Right cardiac atrium (tissue), 5 donors: ENCODE results near the gene BBS5. TPM values are rescaled to one million over a fixed set of nuclear protein-coding genes. Genes with fewer than 3 reads are reported as not detected.

Experiments used
- ATAC-seq, 2 donors: fragments of 200-7000 bp; cut with Tn5 transposase; one replicate each; pipeline versions ENCODE4 v1.8.0 to v1.9.1; 2020; ENCODE audit warnings: moderate library complexity in 2 of 2, mild to moderate bottlenecking in 1 of 2
- DNase-seq, 3 donors: peaks; one replicate each; pipeline ENCODE4 v3.0.0-alpha.2; 2020
- H3K27ac ChIP-seq: one replicate; pipeline ENCODE4 v1.5.1; 2013; ENCODE audit warnings: mild to moderate bottlenecking, low read length, control low read depth, moderate library complexity
- H3K27me3 ChIP-seq: one replicate; pipeline ENCODE4 v1.6.1; 2013; ENCODE audit not compliant: control insufficient read depth, insufficient read depth
- H3K4me1 ChIP-seq: one replicate; pipeline ENCODE4 v1.6.1; 2013; ENCODE audit warnings: low read length; ENCODE audit not compliant: control insufficient read depth, insufficient read depth
- H3K4me3 ChIP-seq: one replicate; pipeline ENCODE4 v1.5.1; 2013; ENCODE audit warnings: low read length, control low read depth
- H3K9me3 ChIP-seq: one replicate; pipeline ENCODE4 v1.6.1; 2013; ENCODE audit warnings: low read length; ENCODE audit not compliant: control insufficient read depth
- WGBS: extraction: QIAGEN DNeasy Blood & Tissue Kit; methylation state at CpG from one replicate; pipeline ENCODE4 v1.1.7; 2013; 5-methylcytosine and 5-hydroxymethylcytosine counted together
- intact Hi-C, 4 donors: fragments of 100-400 bp; cut with DNase I; formaldehyde crosslinking; loops; one replicate each; pipeline versions ENCODE4 v1.11.0 to v1.14.0; 2022 to 2023
- polyA plus RNA-seq: library from polyadenylated mRNA; stranded (reverse); fragments of 200-250 nt; gene quantifications from one replicate; pipeline ENCODE4 v1.2.3, GENCODE V29; 2013
- total RNA-seq, 4 donors: library from RNA; stranded (reverse); fragmentation: NEBNext Ultra II Directional; extraction: Animal tissue kit (Norgen Biotek cat#: 25700); gene quantifications; one replicate each; pipeline ENCODE4 v1.2.1, GENCODE V29; 2021
- donor health status: healthy with polysubstance abuse.
- donor health status: DM: no; HTN: yes; CAD: no.
- donor health status: DM: no; HTN: no; CAD: no.
- donor health status: DM: no; HTN: yes; CAD: no; lungs with severe emphysema.
- donor health status: DM: yes; HTN: yes; CAD: no.

The BBS5 gene
- total and polyA plus RNA-seq, 5 donors = 8.0 to 9.6 (median 8.3) TPM

- Histone ChIP-seq H3K4me3 (no peak overlapping the region), H3K27me3 (no peaks in the 10 kb centered on the region), H3K9me3 (no peaks in the 10 kb centered on the region), H3K4me1 (no peaks in the 10 kb centered on the region), H3K27ac (no peak overlapping the region)
- intact Hi-C loops = no loop called here
- DNase-seq (no peak), ATAC-seq (peak; percentile 70 to 89)
- 42% methylated on average over 4 of the region's 4 CpGs for WGBS
Measured at GRCh38 chr2:169462896-169463695, 16.2 kb upstream of the BBS5 start.

GRCh38 chr2:169464466-169464865, 14.8 kb upstream of the BBS5 start:
- no peak for DNase-seq
- WGBS = 88% methylated on average over 1 of the region's 1 CpG
- no peak overlapping the region for H3K4me3 ChIP-seq
- no peaks in the 10 kb centered on the region for H3K27me3 ChIP-seq
- H3K27ac ChIP-seq = no peak overlapping the region
- no peak for ATAC-seq
- intact Hi-C loops = no loop called here
- no peaks in the 10 kb centered on the region for H3K4me1 ChIP-seq
- H3K9me3 ChIP-seq = no peaks in the 10 kb centered on the region

- no peaks in the 10 kb centered on the region for H3K27me3 ChIP-seq
- H3K9me3 ChIP-seq = no peaks in the 10 kb centered on the region
- intact Hi-C loops = no loop called here
- 67% methylated on average over 2 of the region's 2 CpGs for WGBS
- H3K27ac ChIP-seq = no peak overlapping the region
- H3K4me1 ChIP-seq = no peaks in the 10 kb centered on the region
- H3K4me3 ChIP-seq = no peak overlapping the region
- ATAC-seq = no peak
- no peak for DNase-seq
Measured at GRCh38 chr2:169464882-169465281, 14.4 kb upstream of the BBS5 start.

- DNase-seq = no peak
- intact Hi-C loops = no loop called here
- no peak for ATAC-seq
- no peaks in the 10 kb centered on the region for H3K27me3 ChIP-seq
- no peaks in the 10 kb centered on the region for H3K4me1 ChIP-seq
- no peak overlapping the region for H3K27ac ChIP-seq
- 96% methylated on average over 1 of the region's 1 CpG for WGBS
- H3K9me3 ChIP-seq = no peaks in the 10 kb centered on the region
- H3K4me3 ChIP-seq = no peak overlapping the region
Measured at GRCh38 chr2:169468841-169469240, 10.5 kb upstream of the BBS5 start.

- H3K27ac ChIP-seq = no peak overlapping the region
- no peaks in the 10 kb centered on the region for H3K4me1 ChIP-seq
- H3K27me3 ChIP-seq = no peaks in the 10 kb centered on the region
- no peaks in the 10 kb centered on the region for H3K9me3 ChIP-seq
- intact Hi-C loops = no loop called here
- H3K4me3 ChIP-seq = no peak overlapping the region
- DNase-seq (no peak), ATAC-seq (no peak)
- 61% methylated on average over 3 of the region's 3 CpGs for WGBS
Measured at GRCh38 chr2:169469952-169470572, 9.2 kb upstream of the BBS5 start.

- H3K4me1 ChIP-seq = no peaks in the 10 kb centered on the region
- WGBS = 68% methylated on average over 1 of the region's 1 CpG
- no peaks in the 10 kb centered on the region for H3K9me3 ChIP-seq
- no peak overlapping the region for H3K4me3 ChIP-seq
- no peak overlapping the region for H3K27ac ChIP-seq
- intact Hi-C loops = no loop called here
- ATAC-seq (no peak), DNase-seq (no peak)
- no peaks in the 10 kb centered on the region for H3K27me3 ChIP-seq
Measured at GRCh38 chr2:169472249-169472648, 7.0 kb upstream of the BBS5 start.

GRCh38 chr2:169476459-169476858, 2.8 kb upstream of the BBS5 start:
- ATAC-seq = no peak
- WGBS = 75% methylated on average over 3 of the region's 3 CpGs

GRCh38 chr2:169478339-169478738, 955 bp upstream of the BBS5 start:
- DNase-seq = peak in 2 of 3 donors; percentile 24 to 42
- WGBS = 36% methylated on average over 3 of the region's 3 CpGs
- Histone ChIP-seq H3K4me1 (no peaks in the 10 kb centered on the region), H3K9me3 (no peaks in the 10 kb centered on the region), H3K4me3 (no peak overlapping the region), H3K27me3 (no peaks in the 10 kb centered on the region), H3K27ac (no peak overlapping the region)
- ATAC-seq = peak; percentile 36 to 51
- intact Hi-C loops = no loop called here

More at GRCh38 chr2:169476459-169476858, 2.8 kb upstream of the BBS5 start:
- H3K27ac ChIP-seq = no peak overlapping the region
- intact Hi-C loops = no loop called here
- no peak overlapping the region for H3K4me3 ChIP-seq
- no peaks in the 10 kb centered on the region for H3K27me3 ChIP-seq
- no peak for DNase-seq
- no peaks in the 10 kb centered on the region for H3K9me3 ChIP-seq
- H3K4me1 ChIP-seq = no peaks in the 10 kb centered on the region

- Histone ChIP-seq H3K4me3 (peak overlapping the region; percentile 57), H3K27ac (peak overlapping the region; percentile 49), H3K4me1 (no peaks in the 10 kb centered on the region), H3K27me3 (no peaks in the 10 kb centered on the region), H3K9me3 (no peaks in the 10 kb centered on the region)
- no peak for ATAC-seq
- peak in 1 of 3 donors; percentile 41 for DNase-seq
- intact Hi-C loops = no loop called here
- 77% methylated on average over 14 of the region's 14 CpGs for WGBS
Measured at GRCh38 chr2:169478745-169479256, 493 bp upstream of the BBS5 start.

- H3K4me1 ChIP-seq = no peaks in the 10 kb centered on the region
- no peaks in the 10 kb centered on the region for H3K27me3 ChIP-seq
- WGBS = 22% methylated on average over 9 of the region's 9 CpGs
- intact Hi-C loops = no loop called here
- H3K9me3 ChIP-seq = no peaks in the 10 kb centered on the region
- H3K4me3 ChIP-seq = peak overlapping the region; percentile 57
- ATAC-seq (no peak), DNase-seq (no peak)
- H3K27ac ChIP-seq = no peak overlapping the region
Measured at GRCh38 chr2:169480079-169480465, 778 bp downstream of the BBS5 start.

GRCh38 chr2:169485650-169486138, 6.4 kb downstream of the BBS5 start:
- intact Hi-C loops = no loop called here
- no peak for ATAC-seq

More at GRCh38 chr2:169485650-169486138, 6.4 kb downstream of the BBS5 start:
- no peak for DNase-seq
- Histone ChIP-seq H3K27ac (no peak overlapping the region), H3K9me3 (no peaks in the 10 kb centered on the region), H3K4me1 (no peaks in the 10 kb centered on the region), H3K27me3 (no peaks in the 10 kb centered on the region), H3K4me3 (no peak overlapping the region)
- WGBS = 88% methylated on average over 1 of the region's 1 CpG
